ENCODE results near the gene UGT1A1. TPM values are rescaled to one million over a fixed set of nuclear protein-coding genes. Genes with fewer than 3 reads are reported as not detected.

The UGT1A1 gene
- total and polyA plus RNA-seq, 2 of the 13 experiments (the other 11 are each of a cell fraction or from before 2014, with no cell fraction given) = 0.69 to 0.75 TPM

DNA sequence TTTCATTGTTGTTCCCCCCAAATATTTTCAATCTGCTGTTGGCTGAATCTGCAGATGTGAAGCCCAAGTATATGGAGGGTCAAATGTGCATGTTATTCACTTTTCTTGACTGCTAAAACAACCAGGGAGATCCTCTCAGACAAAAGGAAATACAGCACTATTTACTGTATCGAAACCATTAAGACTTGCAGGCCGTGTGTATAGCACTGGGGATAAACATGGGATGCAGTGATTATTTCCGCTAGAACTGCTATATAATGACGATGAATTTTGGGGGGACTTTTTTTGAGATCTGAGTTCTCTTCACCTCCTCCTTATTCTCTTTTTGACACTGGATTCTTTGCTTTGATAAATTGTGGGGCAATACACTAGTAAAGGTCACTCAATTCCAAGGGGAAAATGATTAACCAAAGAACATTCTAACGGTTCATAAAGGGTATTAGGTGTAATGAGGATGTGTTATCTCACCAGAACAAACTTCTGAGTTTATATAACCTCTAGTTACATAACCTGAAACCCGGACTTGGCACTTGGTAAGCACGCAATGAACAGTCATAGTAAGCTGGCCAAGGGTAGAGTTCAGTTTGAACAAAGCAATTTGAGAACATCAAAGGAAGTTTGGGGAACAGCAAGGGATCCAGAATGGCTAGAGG, 3.5 kb upstream of the UGT1A1 start (continued):
- TF ChIP-seq KMT2A (CRISPR knock-in tag; IDR thresholded peaks at IDR 0.05) = no peak
- TF ChIP-seq RARG (CRISPR knock-in tag; IDR thresholded peaks at IDR 0.05; ENCODE audit: low read depth) = no peak
- TF ChIP-seq ZNF136 (CRISPR knock-in tag; IDR thresholded peaks at IDR 0.05; ENCODE audit: low read depth) = no peak
- TF ChIP-seq, protein P1, sequence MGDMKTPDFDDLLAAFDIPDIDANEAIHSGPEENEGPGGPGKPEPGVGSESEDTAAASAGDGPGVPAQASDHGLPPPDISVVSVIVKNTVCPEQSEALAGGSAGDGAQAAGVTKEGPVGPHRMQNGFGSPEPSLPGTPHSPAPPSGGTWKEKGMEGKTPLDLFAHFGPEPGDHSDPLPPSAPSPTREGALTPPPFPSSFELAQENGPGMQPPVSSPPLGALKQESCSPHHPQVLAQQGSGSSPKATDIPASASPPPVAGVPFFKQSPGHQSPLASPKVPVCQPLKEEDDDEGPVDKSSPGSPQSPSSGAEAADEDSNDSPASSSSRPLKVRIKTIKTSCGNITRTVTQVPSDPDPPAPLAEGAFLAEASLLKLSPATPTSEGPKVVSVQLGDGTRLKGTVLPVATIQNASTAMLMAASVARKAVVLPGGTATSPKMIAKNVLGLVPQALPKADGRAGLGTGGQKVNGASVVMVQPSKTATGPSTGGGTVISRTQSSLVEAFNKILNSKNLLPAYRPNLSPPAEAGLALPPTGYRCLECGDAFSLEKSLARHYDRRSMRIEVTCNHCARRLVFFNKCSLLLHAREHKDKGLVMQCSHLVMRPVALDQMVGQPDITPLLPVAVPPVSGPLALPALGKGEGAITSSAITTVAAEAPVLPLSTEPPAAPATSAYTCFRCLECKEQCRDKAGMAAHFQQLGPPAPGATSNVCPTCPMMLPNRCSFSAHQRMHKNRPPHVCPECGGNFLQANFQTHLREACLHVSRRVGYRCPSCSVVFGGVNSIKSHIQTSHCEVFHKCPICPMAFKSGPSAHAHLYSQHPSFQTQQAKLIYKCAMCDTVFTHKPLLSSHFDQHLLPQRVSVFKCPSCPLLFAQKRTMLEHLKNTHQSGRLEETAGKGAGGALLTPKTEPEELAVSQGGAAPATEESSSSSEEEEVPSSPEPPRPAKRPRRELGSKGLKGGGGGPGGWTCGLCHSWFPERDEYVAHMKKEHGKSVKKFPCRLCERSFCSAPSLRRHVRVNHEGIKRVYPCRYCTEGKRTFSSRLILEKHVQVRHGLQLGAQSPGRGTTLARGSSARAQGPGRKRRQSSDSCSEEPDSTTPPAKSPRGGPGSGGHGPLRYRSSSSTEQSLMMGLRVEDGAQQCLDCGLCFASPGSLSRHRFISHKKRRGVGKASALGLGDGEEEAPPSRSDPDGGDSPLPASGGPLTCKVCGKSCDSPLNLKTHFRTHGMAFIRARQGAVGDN (CRISPR knock-in tag; IDR thresholded peaks at IDR 0.05) = no peak
- TF ChIP-seq ZNF121 (CRISPR knock-in tag; IDR thresholded peaks at IDR 0.05) = no peak
- TF ChIP-seq, protein P2, sequence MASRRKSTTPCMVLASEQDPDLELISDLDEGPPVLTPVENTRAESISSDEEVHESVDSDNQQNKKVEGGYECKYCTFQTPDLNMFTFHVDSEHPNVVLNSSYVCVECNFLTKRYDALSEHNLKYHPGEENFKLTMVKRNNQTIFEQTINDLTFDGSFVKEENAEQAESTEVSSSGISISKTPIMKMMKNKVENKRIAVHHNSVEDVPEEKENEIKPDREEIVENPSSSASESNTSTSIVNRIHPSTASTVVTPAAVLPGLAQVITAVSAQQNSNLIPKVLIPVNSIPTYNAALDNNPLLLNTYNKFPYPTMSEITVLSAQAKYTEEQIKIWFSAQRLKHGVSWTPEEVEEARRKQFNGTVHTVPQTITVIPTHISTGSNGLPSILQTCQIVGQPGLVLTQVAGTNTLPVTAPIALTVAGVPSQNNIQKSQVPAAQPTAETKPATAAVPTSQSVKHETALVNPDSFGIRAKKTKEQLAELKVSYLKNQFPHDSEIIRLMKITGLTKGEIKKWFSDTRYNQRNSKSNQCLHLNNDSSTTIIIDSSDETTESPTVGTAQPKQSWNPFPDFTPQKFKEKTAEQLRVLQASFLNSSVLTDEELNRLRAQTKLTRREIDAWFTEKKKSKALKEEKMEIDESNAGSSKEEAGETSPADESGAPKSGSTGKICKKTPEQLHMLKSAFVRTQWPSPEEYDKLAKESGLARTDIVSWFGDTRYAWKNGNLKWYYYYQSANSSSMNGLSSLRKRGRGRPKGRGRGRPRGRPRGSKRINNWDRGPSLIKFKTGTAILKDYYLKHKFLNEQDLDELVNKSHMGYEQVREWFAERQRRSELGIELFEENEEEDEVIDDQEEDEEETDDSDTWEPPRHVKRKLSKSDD (CRISPR knock-in tag; IDR thresholded peaks at IDR 0.05; ENCODE audit: low read depth) = no peak
- TF ChIP-seq ZNF354B (CRISPR knock-in tag; IDR thresholded peaks at IDR 0.05) = no peak
- TF ChIP-seq, protein P3, sequence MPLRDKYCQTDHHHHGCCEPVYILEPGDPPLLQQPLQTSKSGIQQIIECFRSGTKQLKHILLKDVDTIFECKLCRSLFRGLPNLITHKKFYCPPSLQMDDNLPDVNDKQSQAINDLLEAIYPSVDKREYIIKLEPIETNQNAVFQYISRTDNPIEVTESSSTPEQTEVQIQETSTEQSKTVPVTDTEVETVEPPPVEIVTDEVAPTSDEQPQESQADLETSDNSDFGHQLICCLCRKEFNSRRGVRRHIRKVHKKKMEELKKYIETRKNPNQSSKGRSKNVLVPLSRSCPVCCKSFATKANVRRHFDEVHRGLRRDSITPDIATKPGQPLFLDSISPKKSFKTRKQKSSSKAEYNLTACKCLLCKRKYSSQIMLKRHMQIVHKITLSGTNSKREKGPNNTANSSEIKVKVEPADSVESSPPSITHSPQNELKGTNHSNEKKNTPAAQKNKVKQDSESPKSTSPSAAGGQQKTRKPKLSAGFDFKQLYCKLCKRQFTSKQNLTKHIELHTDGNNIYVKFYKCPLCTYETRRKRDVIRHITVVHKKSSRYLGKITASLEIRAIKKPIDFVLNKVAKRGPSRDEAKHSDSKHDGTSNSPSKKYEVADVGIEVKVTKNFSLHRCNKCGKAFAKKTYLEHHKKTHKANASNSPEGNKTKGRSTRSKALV (CRISPR knock-in tag; IDR thresholded peaks at IDR 0.05) = peak; percentile 73; the same call in 1 of the 2 replicates
- peak; percentile 52; the same call in 1 of the 2 replicates for TF ChIP-seq HOXA3 (CRISPR knock-in tag; IDR thresholded peaks at IDR 0.05)
- TF ChIP-seq JDP2 (CRISPR knock-in tag; IDR thresholded peaks at IDR 0.05; ENCODE audit: borderline replicate concordance) = peak; percentile 88; the same call in 1 of the 2 replicates
- TF ChIP-seq ZNF160 (CRISPR knock-in tag; IDR thresholded peaks at IDR 0.05) = peak; percentile 85; the same call in 1 of the 2 replicates
- peak; percentile 98 for TF ChIP-seq SOX5 (CRISPR knock-in tag; IDR thresholded peaks at IDR 0.05; ENCODE audit: borderline replicate concordance)
- peak; percentile 88 for TF ChIP-seq PHF21A (CRISPR knock-in tag; IDR thresholded peaks at IDR 0.05)
- TF ChIP-seq NPAS2 (CRISPR knock-in tag; IDR thresholded peaks at IDR 0.05; ENCODE audit: borderline replicate concordance) = no peak
- TF ChIP-seq HNRNPLL (IDR thresholded peaks at IDR 0.05; ENCODE audit: low read depth, low read length, poor library complexity, severe bottlenecking) = no peak
- TF ChIP-seq, protein P4, sequence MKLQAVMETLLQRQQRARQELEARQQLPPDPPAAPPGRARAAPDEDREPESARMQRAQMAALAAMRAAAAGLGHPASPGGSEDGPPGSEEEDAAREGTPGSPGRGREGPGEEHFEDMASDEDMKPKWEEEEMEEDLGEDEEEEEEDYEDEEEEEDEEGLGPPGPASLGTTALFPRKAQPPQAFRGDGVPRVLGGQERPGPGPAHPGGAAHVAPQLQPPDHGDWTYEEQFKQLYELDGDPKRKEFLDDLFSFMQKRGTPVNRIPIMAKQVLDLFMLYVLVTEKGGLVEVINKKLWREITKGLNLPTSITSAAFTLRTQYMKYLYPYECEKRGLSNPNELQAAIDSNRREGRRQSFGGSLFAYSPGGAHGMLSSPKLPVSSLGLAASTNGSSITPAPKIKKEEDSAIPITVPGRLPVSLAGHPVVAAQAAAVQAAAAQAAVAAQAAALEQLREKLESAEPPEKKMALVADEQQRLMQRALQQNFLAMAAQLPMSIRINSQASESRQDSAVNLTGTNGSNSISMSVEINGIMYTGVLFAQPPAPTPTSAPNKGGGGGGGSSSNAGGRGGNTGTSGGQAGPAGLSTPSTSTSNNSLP (IDR thresholded peaks at IDR 0.05; ENCODE audit: low read depth, low read length) = peak; percentile 97
